ENCODE measurements around the gene SPEF1.
A peak's percentile ranks its signal among the peaks of the same experiment; 100 is the strongest.

The SPEF1 gene

DNA sequence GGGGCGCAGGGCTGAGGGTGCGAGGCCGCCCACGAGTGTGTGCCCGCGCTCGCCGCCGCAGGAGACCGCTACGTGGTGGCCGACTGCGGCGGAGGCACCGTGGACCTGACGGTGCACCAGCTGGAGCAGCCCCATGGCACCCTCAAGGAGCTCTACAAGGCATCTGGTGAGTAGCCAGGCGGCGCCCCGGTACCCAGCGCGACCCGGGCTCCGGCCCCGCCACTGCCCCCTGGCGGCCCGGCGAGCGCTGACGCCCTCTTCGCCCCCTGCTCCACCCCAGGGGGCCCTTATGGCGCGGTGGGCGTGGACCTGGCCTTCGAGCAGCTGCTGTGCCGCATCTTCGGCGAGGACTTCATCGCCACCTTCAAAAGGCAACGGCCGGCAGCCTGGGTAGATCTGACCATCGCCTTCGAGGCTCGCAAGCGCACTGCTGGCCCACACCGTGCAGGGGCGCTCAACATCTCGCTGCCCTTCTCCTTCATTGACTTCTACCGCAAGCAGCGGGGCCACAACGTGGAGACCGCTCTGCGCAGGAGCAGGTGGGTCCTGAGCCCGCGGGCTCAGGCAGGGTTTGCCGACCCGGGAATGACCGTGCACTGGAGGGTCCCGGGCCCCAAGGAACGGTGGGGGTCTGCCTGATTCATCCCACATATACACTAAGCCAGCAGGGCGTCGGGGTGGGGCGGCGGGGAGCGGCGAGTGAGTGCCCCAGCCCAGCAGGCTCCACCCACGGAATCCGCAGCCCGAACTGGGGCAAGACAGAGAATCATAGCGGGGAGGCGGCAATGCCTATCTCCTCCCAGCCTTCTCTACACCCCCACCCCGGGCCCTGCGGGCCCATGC, 31.3 kb downstream of the SPEF1 start:
- Histone ChIP-seq H3K4me3 (ENCODE audit: severe bottlenecking) (peak overlapping the region; percentile 15), H3K9me3 (ENCODE audit: severe bottlenecking) (no peaks in the 10 kb centered on the region), H3K27me3 (ENCODE audit: insufficient read depth, poor library complexity, severe bottlenecking) (peaks cover 23% of the 10 kb centered on the region), H3K4me1 (ENCODE audit: insufficient read depth, poor library complexity, severe bottlenecking) (no peaks in the 10 kb centered on the region), H3K36me3 (ENCODE audit: low read depth) (no peaks in the 10 kb centered on the region), H3K27ac (ENCODE audit: poor library complexity, severe bottlenecking) (no peak overlapping the region)
- TF ChIP-seq, protein P1, sequence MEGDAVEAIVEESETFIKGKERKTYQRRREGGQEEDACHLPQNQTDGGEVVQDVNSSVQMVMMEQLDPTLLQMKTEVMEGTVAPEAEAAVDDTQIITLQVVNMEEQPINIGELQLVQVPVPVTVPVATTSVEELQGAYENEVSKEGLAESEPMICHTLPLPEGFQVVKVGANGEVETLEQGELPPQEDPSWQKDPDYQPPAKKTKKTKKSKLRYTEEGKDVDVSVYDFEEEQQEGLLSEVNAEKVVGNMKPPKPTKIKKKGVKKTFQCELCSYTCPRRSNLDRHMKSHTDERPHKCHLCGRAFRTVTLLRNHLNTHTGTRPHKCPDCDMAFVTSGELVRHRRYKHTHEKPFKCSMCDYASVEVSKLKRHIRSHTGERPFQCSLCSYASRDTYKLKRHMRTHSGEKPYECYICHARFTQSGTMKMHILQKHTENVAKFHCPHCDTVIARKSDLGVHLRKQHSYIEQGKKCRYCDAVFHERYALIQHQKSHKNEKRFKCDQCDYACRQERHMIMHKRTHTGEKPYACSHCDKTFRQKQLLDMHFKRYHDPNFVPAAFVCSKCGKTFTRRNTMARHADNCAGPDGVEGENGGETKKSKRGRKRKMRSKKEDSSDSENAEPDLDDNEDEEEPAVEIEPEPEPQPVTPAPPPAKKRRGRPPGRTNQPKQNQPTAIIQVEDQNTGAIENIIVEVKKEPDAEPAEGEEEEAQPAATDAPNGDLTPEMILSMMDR (IDR thresholded peaks at IDR 0.05; ENCODE audit: poor library complexity, severe bottlenecking), result peak; percentile 92
- DNase-seq (ENCODE audit: low spot score) (no peak), ATAC-seq (ENCODE audit: low read depth) (peak; percentile 44)

DNA sequence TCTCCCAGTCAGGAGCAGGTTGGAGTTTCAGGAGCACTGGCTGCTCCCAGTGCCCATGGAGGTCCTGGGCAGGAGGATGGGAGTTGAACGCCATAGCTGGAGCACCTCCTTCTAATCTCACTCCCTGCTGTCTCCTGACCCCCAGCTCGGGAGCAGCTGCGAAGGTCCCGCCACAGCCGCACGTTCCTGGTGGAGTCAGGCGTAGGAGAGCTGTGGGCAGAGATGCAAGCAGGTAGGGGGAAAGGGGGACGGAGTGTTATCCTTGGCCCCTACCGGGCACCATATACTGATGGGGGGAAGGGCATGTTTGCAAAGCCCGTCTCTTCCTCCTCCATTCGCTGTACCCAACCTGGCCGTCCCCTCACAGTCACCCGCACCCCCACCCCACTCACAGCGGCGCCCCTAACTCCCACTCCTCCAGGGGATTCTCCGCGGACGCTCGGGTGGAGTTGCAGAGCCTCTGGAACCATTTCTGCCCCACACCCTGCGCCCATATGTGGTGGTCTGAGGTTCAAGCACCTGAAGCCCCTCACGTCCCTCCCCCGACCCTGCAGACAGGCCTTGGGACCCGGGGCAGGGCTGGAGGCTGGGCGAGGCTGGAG, 32.1 kb downstream of the SPEF1 start:
- TF ChIP-seq, protein P1 (IDR thresholded peaks at IDR 0.05; ENCODE audit: poor library complexity, severe bottlenecking), result no peak
- no peaks in the 10 kb centered on the region for H3K36me3 ChIP-seq (ENCODE audit: low read depth)
- peaks cover 23% of the 10 kb centered on the region for H3K27me3 ChIP-seq (ENCODE audit: insufficient read depth, poor library complexity, severe bottlenecking)
- ATAC-seq (ENCODE audit: low read depth), result no peak
- no peaks in the 10 kb centered on the region for H3K9me3 ChIP-seq (ENCODE audit: severe bottlenecking)
- H3K4me1 ChIP-seq (ENCODE audit: insufficient read depth, poor library complexity, severe bottlenecking), result no peaks in the 10 kb centered on the region
- DNase-seq (ENCODE audit: low spot score), result no peak
- peak overlapping the region; percentile 15 for H3K4me3 ChIP-seq (ENCODE audit: severe bottlenecking)
- no peak overlapping the region for H3K27ac ChIP-seq (ENCODE audit: poor library complexity, severe bottlenecking)

DNA sequence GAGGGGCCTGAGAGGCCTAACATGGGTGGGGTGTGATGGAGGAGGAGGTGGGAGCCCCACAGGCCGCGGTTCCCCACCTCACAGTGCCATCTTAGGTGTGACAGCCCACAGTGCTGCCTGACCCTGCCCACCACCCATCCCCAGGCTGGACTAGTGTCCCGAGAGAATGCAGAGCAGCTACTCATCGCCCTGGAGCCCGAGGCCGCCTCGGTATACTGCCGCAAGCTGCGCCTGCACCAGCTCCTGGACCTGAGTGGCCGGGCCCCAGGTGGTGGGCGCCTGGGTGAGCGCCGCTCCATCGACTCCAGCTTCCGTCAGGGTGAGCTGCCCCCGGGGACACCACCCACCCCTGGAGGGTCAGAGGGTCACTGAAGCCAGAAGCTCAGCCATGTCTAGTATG, 33.2 kb downstream of the SPEF1 start:
- H3K27me3 ChIP-seq (ENCODE audit: insufficient read depth, poor library complexity, severe bottlenecking), result peaks cover 23% of the 10 kb centered on the region
- TF ChIP-seq, protein P1 (IDR thresholded peaks at IDR 0.05; ENCODE audit: poor library complexity, severe bottlenecking), result no peak
- no peaks in the 10 kb centered on the region for H3K36me3 ChIP-seq (ENCODE audit: low read depth)
- DNase-seq (ENCODE audit: low spot score) (no peak), ATAC-seq (ENCODE audit: low read depth) (no peak)
- H3K27ac ChIP-seq (ENCODE audit: poor library complexity, severe bottlenecking), result no peak overlapping the region
- no peak overlapping the region for H3K4me3 ChIP-seq (ENCODE audit: severe bottlenecking)
- no peaks in the 10 kb centered on the region for H3K9me3 ChIP-seq (ENCODE audit: severe bottlenecking)
- H3K4me1 ChIP-seq (ENCODE audit: insufficient read depth, poor library complexity, severe bottlenecking), result no peaks in the 10 kb centered on the region

DNA sequence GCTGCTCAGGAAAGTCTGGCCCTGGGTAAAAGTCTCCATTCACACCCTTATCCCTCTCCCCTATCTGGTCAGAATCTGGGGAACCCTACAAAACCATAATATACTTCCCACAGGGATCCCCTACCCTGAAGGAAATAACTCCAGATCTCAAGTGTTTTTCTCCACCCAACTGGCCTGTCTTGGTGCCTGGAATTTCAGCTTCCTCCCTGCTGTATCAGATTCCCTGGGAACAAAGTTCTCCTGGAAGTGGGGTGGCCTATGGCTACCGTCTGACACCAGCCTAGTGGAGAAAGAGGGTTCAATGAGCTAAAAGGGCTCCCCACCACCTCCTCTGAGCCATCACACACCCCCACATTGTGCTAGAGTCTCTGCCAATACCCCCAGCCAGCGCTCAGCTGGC, 33.8 kb downstream of the SPEF1 start:
- Histone ChIP-seq H3K36me3 (ENCODE audit: low read depth) (no peaks in the 10 kb centered on the region), H3K27ac (ENCODE audit: poor library complexity, severe bottlenecking) (no peak overlapping the region), H3K9me3 (ENCODE audit: severe bottlenecking) (no peaks in the 10 kb centered on the region), H3K4me1 (ENCODE audit: insufficient read depth, poor library complexity, severe bottlenecking) (no peaks in the 10 kb centered on the region), H3K27me3 (ENCODE audit: insufficient read depth, poor library complexity, severe bottlenecking) (peaks cover 23% of the 10 kb centered on the region), H3K4me3 (ENCODE audit: severe bottlenecking) (no peak overlapping the region)
- TF ChIP-seq, protein P1 (IDR thresholded peaks at IDR 0.05; ENCODE audit: poor library complexity, severe bottlenecking), result no peak
- no peak for DNase-seq (ENCODE audit: low spot score)
- no peak for ATAC-seq (ENCODE audit: low read depth)
